H1 (cell line): ENCODE data around the gene DDX21. TPM values are rescaled to one million over a fixed set of nuclear protein-coding genes. Genes with fewer than 3 reads are reported as not detected.
A peak's percentile ranks its signal among the peaks of the same experiment; 100 is the strongest.

Source experiments
- CTCF ChIA-PET: fragments of 300-600 bp; sonication (Branson Sonifier 250); formaldehyde crosslinking; loops from one replicate; lab custom pipeline; 2021; ENCODE audit not compliant: partially characterized antibody; lab: Charles Lee
- POLR2A ChIA-PET: fragments of 300-600 bp; sonication (Branson Sonifier 250); formaldehyde crosslinking; loops from one replicate; lab custom pipeline; 2021; ENCODE audit warnings: inconsistent platforms; ENCODE audit not compliant: partially characterized antibody; lab: Charles Lee
- DNase-seq, 2 experiments: peaks; one replicate each; pipeline versions ENCODE4 v3.0.0 to v3.0.0-alpha.2; 2010 to 2022; ENCODE audit warnings: low spot score in 2 of 2, low read depth in 1 of 2, mixed read lengths in 1 of 2
- FAIRE-seq: peaks from 2 replicates; lab custom pipeline; 2011; peaks lifted over from hg19 to GRCh38; lab: Jason Lieb, UNC
- H2AFZ ChIP-seq: 2 replicates; pipeline ENCODE4 v1.8.1; 2012; ENCODE audit warnings: low read length, inconsistent platforms
- H2AK5ac ChIP-seq: 2 replicates; pipeline ENCODE4 v1.6.1; 2013; ENCODE audit warnings: low read depth, low read length
- H2BK120ac ChIP-seq: replicated peaks from 2 replicates; pipeline ENCODE3; 2013; ENCODE audit warnings: low read depth, low read length, inconsistent platforms
- H2BK12ac ChIP-seq: 2 replicates; pipeline ENCODE4 v1.6.1; 2013; ENCODE audit warnings: low read depth, low read length
- H2BK15ac ChIP-seq: 2 replicates; pipeline ENCODE4 v1.6.1; 2013; ENCODE audit warnings: low read length
- H2BK20ac ChIP-seq: 2 replicates; pipeline ENCODE4 v1.6.1; 2013; ENCODE audit warnings: low read length
- H2BK5ac ChIP-seq: 2 replicates; pipeline ENCODE4 v1.6.1; 2013; ENCODE audit warnings: low read depth, low read length
- H3K14ac ChIP-seq: 2 replicates; pipeline ENCODE4 v1.6.1; 2013; ENCODE audit warnings: inconsistent platforms; ENCODE audit not compliant: insufficient read length
- H3K18ac ChIP-seq: 2 replicates; pipeline ENCODE4 v1.6.1; 2013; ENCODE audit warnings: low read length; ENCODE audit errors: extremely low read depth
- H3K23ac ChIP-seq: 2 replicates; pipeline ENCODE4 v1.6.1; 2013; ENCODE audit warnings: inconsistent platforms; ENCODE audit not compliant: insufficient read length
- H3K23me2 ChIP-seq: 2 replicates; pipeline ENCODE4 v1.6.1; 2013; ENCODE audit warnings: low read depth, low read length
- H3K27ac ChIP-seq: 2 replicates; pipeline ENCODE4 v1.6.1; 2011; ENCODE audit warnings: low read depth, low read length, inconsistent platforms
- H3K27me3 ChIP-seq, 4 experiments: replicated peaks in 1 of 4; 1 replicate in 1 of 4; 2 replicates in 3 of 4; pipeline versions ENCODE4 v1.6.1 to v1.8.1; 2011 to 2013; ENCODE audit warnings: low read length in 3 of 4, mild to moderate bottlenecking in 3 of 4, inconsistent platforms in 2 of 4, mixed read lengths in 2 of 4, moderate library complexity in 1 of 4; ENCODE audit not compliant: control insufficient read depth in 3 of 4, insufficient read depth in 3 of 4; ENCODE audit errors: extremely low read depth in 1 of 4
- H3K36me3 ChIP-seq, 4 experiments: 2 replicates each; pipeline versions ENCODE4 v1.6.1 to v1.8.1; 2011 to 2013; ENCODE audit warnings: mild to moderate bottlenecking in 4 of 4, low read length in 3 of 4, moderate library complexity in 2 of 4, control low read depth in 1 of 4, inconsistent platforms in 1 of 4; ENCODE audit not compliant: insufficient read depth in 4 of 4, control insufficient read depth in 2 of 4
- H3K4ac ChIP-seq: replicated peaks from 2 replicates; pipeline ENCODE3; 2013; ENCODE audit warnings: low read length, low read depth, mixed read lengths, inconsistent platforms; ENCODE audit not compliant: insufficient read length
- H3K4me1 ChIP-seq, 4 experiments: replicated peaks in 1 of 4; 1 replicate in 1 of 4; 2 replicates in 3 of 4; pipeline versions ENCODE4 v1.6.1 to v1.8.1; 2011 to 2013; ENCODE audit warnings: low read length in 3 of 4, inconsistent platforms in 2 of 4, mixed read lengths in 1 of 4; ENCODE audit not compliant: insufficient read depth in 4 of 4, control insufficient read depth in 3 of 4
- H3K4me2 ChIP-seq, 2 experiments: 2 replicates each; pipeline versions ENCODE4 v1.6.1 to v1.8.1; 2011 to 2013; ENCODE audit warnings: low read depth in 2 of 2, low read length in 2 of 2, control low read depth in 1 of 2, inconsistent platforms in 1 of 2, mild to moderate bottlenecking in 1 of 2; ENCODE audit not compliant: insufficient read depth in 1 of 2
- H3K4me3 ChIP-seq, 4 experiments: fragments of 200-600, 300-600 bp in 1 of 4; sonication (generic), shearing (Covaris generic), sonication (Bioruptor Twin) in 1 of 4; 2 replicates each; pipeline versions ENCODE4 v1.5.1 to v1.8.1; 2011 to 2016; ENCODE audit warnings: low read length in 4 of 4, low read depth in 3 of 4, control low read depth in 2 of 4, inconsistent platforms in 2 of 4, mild to moderate bottlenecking in 2 of 4, mixed read lengths in 1 of 4, moderate library complexity in 1 of 4; ENCODE audit not compliant: insufficient read depth in 2 of 4; ENCODE audit errors: extremely low read depth in 1 of 4
- H3K56ac ChIP-seq: replicated peaks from 2 replicates; pipeline ENCODE3; 2013; ENCODE audit warnings: low read depth, mild to moderate bottlenecking, mixed read lengths, low read length, inconsistent platforms; ENCODE audit not compliant: insufficient read length
- H3K79me1 ChIP-seq: 2 replicates; pipeline ENCODE4 v1.6.1; 2013; ENCODE audit warnings: low read depth, low read length, control low read depth
- H3K79me2 ChIP-seq, 2 experiments: 2 replicates each; pipeline versions ENCODE4 v1.6.1 to v1.8.1; 2012 to 2013; ENCODE audit warnings: low read length in 2 of 2, mild to moderate bottlenecking in 2 of 2, inconsistent platforms in 1 of 2; ENCODE audit not compliant: insufficient read depth in 2 of 2, control insufficient read depth in 1 of 2
- H3K9ac ChIP-seq, 4 experiments: replicated peaks in 1 of 4; 1 replicate in 1 of 4; 2 replicates in 3 of 4; pipeline versions ENCODE4 v1.6.1 to v1.8.1; 2011 to 2013; ENCODE audit warnings: low read depth in 3 of 4, low read length in 3 of 4, control low read depth in 2 of 4, mild to moderate bottlenecking in 2 of 4, moderate library complexity in 2 of 4, inconsistent platforms in 1 of 4; ENCODE audit errors: extremely low read depth in 1 of 4
- H3K9me3 ChIP-seq, 2 experiments: 2 replicates each; pipeline versions ENCODE4 v1.6.1 to v1.8.1; 2012 to 2013; ENCODE audit warnings: mild to moderate bottlenecking in 2 of 2, moderate library complexity in 2 of 2, control low read depth in 1 of 2, inconsistent platforms in 1 of 2, low read depth in 1 of 2, low read length in 1 of 2, mixed read lengths in 1 of 2; ENCODE audit not compliant: insufficient read depth in 2 of 2
- H4K20me1 ChIP-seq, 2 experiments: replicated peaks in 1 of 2; 2 replicates each; pipeline versions ENCODE3 to v1.8.1; 2011 to 2013; ENCODE audit warnings: inconsistent platforms in 2 of 2, low read length in 2 of 2, mild to moderate bottlenecking in 1 of 2; ENCODE audit not compliant: insufficient read depth in 2 of 2, control insufficient read depth in 1 of 2
- H4K5ac ChIP-seq: 2 replicates; pipeline ENCODE4 v1.6.1; 2013; ENCODE audit warnings: low read length, low read depth, mixed read lengths, inconsistent platforms; ENCODE audit not compliant: insufficient read length
- H4K8ac ChIP-seq: 2 replicates; pipeline ENCODE4 v1.8.0; 2013; ENCODE audit warnings: mild to moderate bottlenecking, moderate library complexity, low read length, inconsistent platforms; ENCODE audit not compliant: insufficient read depth; ENCODE audit errors: extremely low read depth
- H4K91ac ChIP-seq: replicated peaks from 2 replicates; pipeline ENCODE3; 2013; ENCODE audit warnings: low read length, mixed read lengths, inconsistent platforms; ENCODE audit not compliant: insufficient read length
- CREB1 ChIP-seq: IDR thresholded peaks from 2 replicates; pipeline ENCODE4 v1.6.1; 2012; ENCODE audit warnings: inconsistent platforms
- CTCF ChIP-seq, 3 experiments: IDR thresholded peaks; 1 replicate in 2 of 3; 2 replicates in 1 of 3; pipeline versions ENCODE4 v1.5.1 to v1.6.1; 2011; ENCODE audit warnings: low read length in 3 of 3, mild to moderate bottlenecking in 3 of 3, inconsistent platforms in 2 of 3, low read depth in 1 of 3, moderate library complexity in 1 of 3; ENCODE audit not compliant: insufficient read depth in 1 of 3; ENCODE audit errors: control extremely low read depth in 1 of 3
- POLR2A ChIP-seq, 2 experiments: IDR thresholded peaks; 1 replicate in 1 of 2; 2 replicates in 1 of 2; pipeline ENCODE4 v1.6.1; 2011; ENCODE audit warnings: low read depth in 2 of 2, low read length in 2 of 2, mild to moderate bottlenecking in 2 of 2; ENCODE audit errors: control extremely low read depth in 1 of 2
- SIN3A ChIP-seq, 2 experiments: IDR thresholded peaks in 1 of 2; conservative IDR thresholded peaks in 1 of 2; 2 replicates each; pipeline ENCODE4 v1.6.1; 2011 to 2012; ENCODE audit warnings: low read length in 2 of 2, improper control_type of control experiment in 1 of 2, low read depth in 1 of 2, mild to moderate bottlenecking in 1 of 2
- WGBS, 2 experiments: shearing (Covaris generic) in 1 of 2; methylation state at CpG; one replicate each; pipeline versions ENCODE4 v1.1.6 to v1.1.7; 2013 to 2015; ENCODE audit warnings: low lambda C conversion rate in 2 of 2, mixed read lengths in 2 of 2, inconsistent platforms in 1 of 2, low coverage in 1 of 2, missing lambda C conversion rate in 1 of 2; ENCODE audit not compliant: insufficient replicate concordance in 2 of 2, insufficient coverage in 1 of 2, insufficient read length in 1 of 2; ENCODE audit errors: extremely low coverage in 1 of 2, missing lambda C conversion rate in 1 of 2; 5-methylcytosine and 5-hydroxymethylcytosine counted together
- long read RNA-seq, 2 experiments: library from RNA in 1 of 2; library from capped mRNA in 1 of 2; stranded (forward); transcript quantifications; one replicate each; pipeline ENCODE4 v2.0.0, GENCODE V29; 2021; ENCODE audit warnings: inconsistent platforms in 1 of 2
- polyA minus RNA-seq, 3 experiments: library from RNA; depleted of rRNA, polyadenylated mRNA; stranded (reverse); fragments of >200 nt; gene quantifications; 1 replicate in 2 of 3; 2 replicates in 1 of 3; pipeline ENCODE4 v1.2.3, GENCODE V29; 2011
- polyA plus RNA-seq, 7 experiments: library from polyadenylated mRNA; depleted of rRNA in 3 of 7; stranded (reverse) in 5 of 7; unstranded in 2 of 7; fragments of >200 nt in 5 of 7; fragments of 200-250 nt in 2 of 7; gene quantifications; 1 replicate in 5 of 7; 2 replicates in 1 of 7; 4 replicates in 1 of 7; pipeline versions ENCODE4 v1.2.1 to v1.2.3, GENCODE V29; 2011 to 2013; ENCODE audit warnings: missing spikeins in 2 of 7, mixed read lengths in 2 of 7
- total RNA-seq: library from RNA; stranded (reverse); fragmentation: NEBNext Ultra II Directional; extraction: Animal tissue kit (Norgen Biotek cat#: 25700); gene quantifications from 2 replicates; pipeline ENCODE4 v1.2.1, GENCODE V29; 2021

Gene DDX21
- total RNA-seq (189 and 195 TPM in 2 replicates), polyA plus RNA-seq (2011; rRNA removed) (39.1 and 67.0 TPM in 2 replicates), polyA minus RNA-seq (2011; rRNA and poly(A)+ RNA removed) (84.2 and 122 TPM in 2 replicates)
- 89.1 TPM for polyA plus RNA-seq (2011; cell fraction: cytosol; rRNA removed)
- 24.3 TPM for polyA plus RNA-seq (2011; cell fraction: nucleus; rRNA removed)
- polyA plus RNA-seq (2012, experiment 1 of 2) = 75.4 to 150 TPM (median 95.8 TPM) in 4 replicates
- 12.2 TPM for polyA plus RNA-seq (2012, experiment 2 of 2)
- polyA plus RNA-seq (2013, experiment 1 of 2) = 176 TPM
- polyA plus RNA-seq (2013, experiment 2 of 2) = 170 TPM
- 73.5 TPM for polyA minus RNA-seq (2011; cell fraction: cytosol; rRNA and poly(A)+ RNA removed)
- 98.3 TPM for polyA minus RNA-seq (2011; cell fraction: nucleus; rRNA and poly(A)+ RNA removed)
- long read RNA-seq, experiment 1, full-length matches to known transcripts = 3 of 271 reads
- long read RNA-seq, experiment 1, partial matches to known transcripts = 262 of 271 reads
- long read RNA-seq, experiment 1, other reads (novel, unspliced or antisense) = 6 of 271 reads
- long read RNA-seq, experiment 2, full-length matches to known transcripts = 182 of 496 reads
- long read RNA-seq, experiment 2, partial matches to known transcripts = 309 of 496 reads
- long read RNA-seq, experiment 2, other reads (novel, unspliced or antisense) = 5 of 496 reads

- POLR2A ChIA-PET = interaction anchor here (0.5 to 9.3 kb wide), 26 partner anchors 8 to 623 kb away, joined by 3 to 91 read pairs (median 5); partner anchors contain the start of genes CCAR1, DDX50, KIFBP and PBLD
- peak within 1 kb of the TSS; percentile 34 for H3K56ac ChIP-seq
- TF ChIP-seq POLR2A (IDR thresholded peaks at IDR 0.05; ENCODE audit: control extremely low read depth in 1 of 2, low read depth in 2 of 2, low read length in 2 of 2) (peak; percentile 56 to 74; a peak in 2 of 3 replicates), CTCF (IDR thresholded peaks at IDR 0.05; ENCODE audit: control extremely low read depth in 1 of 3, insufficient read depth in 1 of 3, low read depth in 1 of 3, low read length in 3 of 3) (peak in 2 of 3 experiments; percentile 36 to 73; a peak in 3 of 4 replicates), CREB1 (peak; percentile 84), SIN3A (conservative IDR thresholded peaks at IDR 0.05 in 1 of 2, IDR thresholded peaks at IDR 0.05 in 1 of 2; ENCODE audit: low read depth in 1 of 2, low read length in 2 of 2) (peak; percentile 56 to 76; a peak in 3 of 4 replicates)
Measured at GRCh38 chr10:68955832-68956532, at the start of gene DDX21. Gene DDX21 (plus strand): TSS chr10:68956170. CDS start chr10:68956226, 56 bp downstream.

More at GRCh38 chr10:68955832-68956532, at the start of gene DDX21:
- Histone ChIP-seq H3K14ac (no peak within 1 kb of the TSS), H3K36me3 (peaks cover 8 to 21% (median 10%) of the 10 kb centered on the region in 4 experiments), H3K23ac (no peak within 1 kb of the TSS), H4K5ac (peak within 1 kb of the TSS; percentile 67), H2BK20ac (no peak within 1 kb of the TSS), H2AFZ (peak within 1 kb of the TSS; percentile 95), H2AK5ac (0 out of 2 replicates have a peak within 1 kb of the TSS, but pooled peaks have one; percentile 82), H2BK15ac (peak within 1 kb of the TSS; percentile 81; the same call in 1 of the 2 replicates), H4K91ac (peak within 1 kb of the TSS; percentile 93), H3K27ac (peak within 1 kb of the TSS; percentile 91), H3K4me2 (peak within 1 kb of the TSS; percentile 73 to 92), H3K4ac (peak within 1 kb of the TSS; percentile 91), H3K27me3 (no peaks in the 10 kb centered on the region), H2BK120ac (peak within 1 kb of the TSS; percentile 3), H3K9me3 (no peaks in the 10 kb centered on the region), H3K4me3 (peak within 1 kb of the TSS; percentile 92 to 99 (median 96)), H3K23me2 (peaks cover 4% of the 10 kb centered on the region), H3K9ac (peak within 1 kb of the TSS; percentile 88 to 92 (median 91)), H2BK12ac (peak within 1 kb of the TSS; percentile 17; the same call in 1 of the 2 replicates), H4K8ac (peak within 1 kb of the TSS; percentile 97), H4K20me1 (peaks cover 2 to 7% of the 10 kb centered on the region in 2 experiments), H3K4me1 (no peaks in the 10 kb centered on the region; a peak in 3 of 7 replicates), H3K18ac (peak within 1 kb of the TSS; percentile 95), H2BK5ac (peak within 1 kb of the TSS; percentile 88), H3K79me1 (peaks cover 2% of the 10 kb centered on the region; the same call in 1 of the 2 replicates), H3K79me2 (peaks cover 28 to 54% of the 10 kb centered on the region in 2 experiments)
- DNase-seq (peak; percentile 63 to 81), FAIRE-seq (no peak)
- WGBS, 2 experiments = 3% methylated on average over 53 of the region's 53 CpGs; no CpG with 5 or more reads in 1 of the 2 experiments
- CTCF ChIA-PET = interaction anchor here (0.6 to 2.1 kb wide), 11 partner anchors 10 to 396 kb away, joined by 3 to 7 read pairs (median 3); no protein-coding TSS in a partner anchor
